ENCODE results near the gene TBXAS1.

- TF ChIP-seq, protein P1, sequence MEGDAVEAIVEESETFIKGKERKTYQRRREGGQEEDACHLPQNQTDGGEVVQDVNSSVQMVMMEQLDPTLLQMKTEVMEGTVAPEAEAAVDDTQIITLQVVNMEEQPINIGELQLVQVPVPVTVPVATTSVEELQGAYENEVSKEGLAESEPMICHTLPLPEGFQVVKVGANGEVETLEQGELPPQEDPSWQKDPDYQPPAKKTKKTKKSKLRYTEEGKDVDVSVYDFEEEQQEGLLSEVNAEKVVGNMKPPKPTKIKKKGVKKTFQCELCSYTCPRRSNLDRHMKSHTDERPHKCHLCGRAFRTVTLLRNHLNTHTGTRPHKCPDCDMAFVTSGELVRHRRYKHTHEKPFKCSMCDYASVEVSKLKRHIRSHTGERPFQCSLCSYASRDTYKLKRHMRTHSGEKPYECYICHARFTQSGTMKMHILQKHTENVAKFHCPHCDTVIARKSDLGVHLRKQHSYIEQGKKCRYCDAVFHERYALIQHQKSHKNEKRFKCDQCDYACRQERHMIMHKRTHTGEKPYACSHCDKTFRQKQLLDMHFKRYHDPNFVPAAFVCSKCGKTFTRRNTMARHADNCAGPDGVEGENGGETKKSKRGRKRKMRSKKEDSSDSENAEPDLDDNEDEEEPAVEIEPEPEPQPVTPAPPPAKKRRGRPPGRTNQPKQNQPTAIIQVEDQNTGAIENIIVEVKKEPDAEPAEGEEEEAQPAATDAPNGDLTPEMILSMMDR (IDR thresholded peaks at IDR 0.05): no peak
- TF ChIP-seq POLR2A (IDR thresholded peaks at IDR 0.05): no peak
Observed at GRCh38 chr7:139791316-139791715, 37.7 kb upstream of the TBXAS1 start.
